CD8-positive, alpha-beta memory T cell (primary cell): ENCODE measurements around the gene MXD4. TPM values are rescaled to one million over a fixed set of nuclear protein-coding genes. Genes with fewer than 3 reads are reported as not detected.
A peak's percentile ranks its signal among the peaks of the same experiment; 100 is the strongest.

Source experiments
- CTCF ChIA-PET: fragments of 350-600 bp; sonication (Branson Sonifier 250); formaldehyde crosslinking; loops from one replicate; lab custom pipeline; 2021; ENCODE audit warnings: antibody characterized with exemption; lab: Charles Lee
- POLR2A ChIA-PET: fragments of 350-600 bp; sonication (Branson Sonifier 250); formaldehyde crosslinking; loops from one replicate; lab custom pipeline; 2021; ENCODE audit warnings: antibody characterized with exemption; lab: Charles Lee
- DNase-seq, 5 donors: peaks; one replicate each; pipeline versions ENCODE4 v3.0.0 to v3.0.0-alpha.2; 2020 to 2022; ENCODE audit warnings: mixed read lengths in 1 of 5
- H3K27ac ChIP-seq: one replicate; pipeline ENCODE4 v1.7.0; 2013; ENCODE audit warnings: low read depth, mild to moderate bottlenecking, low read length, moderate library complexity
- H3K27me3 ChIP-seq: 2 replicates; pipeline ENCODE4 v1.7.0; 2013; ENCODE audit warnings: low read length, mild to moderate bottlenecking; ENCODE audit not compliant: insufficient read depth, poor library complexity, severe bottlenecking
- H3K36me3 ChIP-seq: 2 replicates; pipeline ENCODE4 v1.7.0; 2013; ENCODE audit warnings: mild to moderate bottlenecking, low read length, moderate library complexity; ENCODE audit not compliant: insufficient read depth
- H3K4me1 ChIP-seq: 2 replicates; pipeline ENCODE4 v1.7.0; 2013; ENCODE audit warnings: mild to moderate bottlenecking, low read length, moderate library complexity; ENCODE audit not compliant: insufficient read depth
- H3K4me3 ChIP-seq: 2 replicates; pipeline ENCODE4 v1.7.0; 2013; ENCODE audit warnings: mild to moderate bottlenecking, low read length
- H3K9me3 ChIP-seq: 2 replicates; pipeline ENCODE4 v1.7.0; 2013; ENCODE audit warnings: mild to moderate bottlenecking, low read length
- H3K27ac Mint-ChIP-seq, 8 donors: one replicate each; pipeline ENCODE4 v1.8.0; 2020 to 2021; ENCODE audit warnings: mixed read lengths in 8 of 8, mild to moderate bottlenecking in 6 of 8, inconsistent platforms in 3 of 8, moderate library complexity in 3 of 8
- H3K27me3 Mint-ChIP-seq, 2 donors: one replicate each; pipeline ENCODE4 v1.8.0; 2020 to 2021; ENCODE audit warnings: mixed read lengths in 2 of 2, mild to moderate bottlenecking in 1 of 2, moderate library complexity in 1 of 2
- H3K36me3 Mint-ChIP-seq, 3 donors: one replicate each; pipeline ENCODE4 v1.8.0; 2020 to 2021; ENCODE audit warnings: mixed read lengths in 3 of 3, inconsistent platforms in 1 of 3, mild to moderate bottlenecking in 1 of 3
- H3K4me1 Mint-ChIP-seq, 3 donors: one replicate each; pipeline ENCODE4 v1.8.0; 2020 to 2021; ENCODE audit warnings: mixed read lengths in 3 of 3, inconsistent platforms in 1 of 3, mild to moderate bottlenecking in 1 of 3
- H3K4me3 Mint-ChIP-seq, 7 donors: one replicate each; pipeline ENCODE4 v1.8.0; 2020 to 2021; ENCODE audit warnings: mixed read lengths in 7 of 7, mild to moderate bottlenecking in 6 of 7, moderate library complexity in 4 of 7, inconsistent platforms in 2 of 7
- H3K9me3 Mint-ChIP-seq, 5 donors: one replicate each; pipeline ENCODE4 v1.8.0; 2020 to 2022; ENCODE audit warnings: mixed read lengths in 5 of 5, mild to moderate bottlenecking in 3 of 5, moderate library complexity in 2 of 5, inconsistent platforms in 1 of 5
- polyA plus RNA-seq: library from polyadenylated mRNA; unstranded; fragments of 300-500 nt; fragmentation: Illumina TruSeq; gene quantifications from one replicate; pipeline ENCODE4 v1.2.3, GENCODE V29; 2021
- total RNA-seq, 2 experiments: library from RNA; stranded (reverse); gene quantifications; one replicate each; pipeline ENCODE4 v1.2.3, GENCODE V29; 2021

Gene MXD4
- total and polyA plus RNA-seq, 3 experiments from 2014 or later = 10.2 to 47.2 (median 12.2) TPM

- DNase-seq = peak in 2 of 5 donors; percentile 0 to 42
- peaks cover 8 to 37% (median 12%) of the 10 kb centered on the region in 3 donors for H3K4me1 Mint-ChIP-seq
- Histone ChIP-seq H3K9me3 (no peaks in the 10 kb centered on the region), H3K4me1 (peaks cover 17% of the 10 kb centered on the region), H3K36me3 (peaks cover 3% of the 10 kb centered on the region), H3K27ac (no peak overlapping the region), H3K4me3 (no peak overlapping the region), H3K27me3 (no peaks in the 10 kb centered on the region)
- peak overlapping the region in 2 of 7 donors; percentile 52 to 72 for H3K4me3 Mint-ChIP-seq
- H3K27ac Mint-ChIP-seq = peak overlapping the region in 5 of 8 donors; percentile 40 to 70 (median 64)
- ChIA-PET CTCF (no interaction called here), POLR2A (no interaction called here)
- no peaks in the 10 kb centered on the region for H3K9me3 Mint-ChIP-seq
- H3K27me3 Mint-ChIP-seq = no peaks in the 10 kb centered on the region
- H3K36me3 Mint-ChIP-seq = peaks cover 0 to 45% (median 4%) of the 10 kb centered on the region in 3 donors
Observed at GRCh38 chr4:2257361-2258081, 4.4 kb downstream of the MXD4 start.

- Histone ChIP-seq H3K27me3 (no peaks in the 10 kb centered on the region), H3K4me1 (peaks cover 16% of the 10 kb centered on the region), H3K27ac (no peak overlapping the region), H3K4me3 (no peak overlapping the region), H3K36me3 (peaks cover 3% of the 10 kb centered on the region), H3K9me3 (no peaks in the 10 kb centered on the region)
- POLR2A ChIA-PET = no interaction called here
- peaks cover 0 to 47% (median 4%) of the 10 kb centered on the region in 3 donors for H3K36me3 Mint-ChIP-seq
- H3K27me3 Mint-ChIP-seq = no peaks in the 10 kb centered on the region
- H3K27ac Mint-ChIP-seq = peak overlapping the region in 4 of 8 donors; percentile 26 to 74 (median 70)
- peaks cover 8 to 37% (median 12%) of the 10 kb centered on the region in 3 donors for H3K4me1 Mint-ChIP-seq
- peak in 1 of 5 donors; percentile 0 for DNase-seq
- CTCF ChIA-PET = no interaction called here
- H3K4me3 Mint-ChIP-seq = peak overlapping the region in 2 of 7 donors; percentile 48 to 70
- H3K9me3 Mint-ChIP-seq = no peaks in the 10 kb centered on the region
Observed at GRCh38 chr4:2256781-2257191, 5.1 kb downstream of the MXD4 start.

GRCh38 chr4:2256156-2256731 lies 5.7 kb downstream of the MXD4 start:
- peak overlapping the region in 1 of 8 donors; percentile 69 for H3K27ac Mint-ChIP-seq
- POLR2A ChIA-PET = no interaction called here
- CTCF ChIA-PET = no interaction called here

GRCh38 chr4:2255501-2256155 lies 6.3 kb downstream of the MXD4 start:
- no peak overlapping the region for H3K4me3 ChIP-seq
- H3K36me3 ChIP-seq = peaks cover 3% of the 10 kb centered on the region
- Mint-ChIP-seq H3K27ac (peak overlapping the region in 1 of 8 donors; percentile 14), H3K9me3 (no peaks in the 10 kb centered on the region), H3K27me3 (no peaks in the 10 kb centered on the region), H3K4me3 (peak overlapping the region in 1 of 7 donors; percentile 27), H3K4me1 (peaks cover 8 to 37% (median 12%) of the 10 kb centered on the region in 3 donors), H3K36me3 (peaks cover 0 to 56% (median 4%) of the 10 kb centered on the region in 3 donors)
- ChIA-PET CTCF (no interaction called here), POLR2A (no interaction called here)
- H3K9me3 ChIP-seq = no peaks in the 10 kb centered on the region
- H3K27me3 ChIP-seq = no peaks in the 10 kb centered on the region
- no peak overlapping the region for H3K27ac ChIP-seq
- peaks cover 13% of the 10 kb centered on the region for H3K4me1 ChIP-seq
- DNase-seq = peak in 2 of 5 donors; percentile 1 to 40

More at GRCh38 chr4:2256156-2256731, 5.7 kb downstream of the MXD4 start:
- no peaks in the 10 kb centered on the region for H3K27me3 ChIP-seq
- Mint-ChIP-seq H3K4me3 (no peak overlapping the region), H3K9me3 (no peaks in the 10 kb centered on the region), H3K4me1 (peaks cover 8 to 37% (median 12%) of the 10 kb centered on the region in 3 donors), H3K36me3 (peaks cover 0 to 53% (median 4%) of the 10 kb centered on the region in 3 donors), H3K27me3 (no peaks in the 10 kb centered on the region)
- no peak overlapping the region for H3K27ac ChIP-seq
- no peaks in the 10 kb centered on the region for H3K9me3 ChIP-seq
- peaks cover 16% of the 10 kb centered on the region for H3K4me1 ChIP-seq
- no peak overlapping the region for H3K4me3 ChIP-seq
- peak in 1 of 5 donors; percentile 45 for DNase-seq
- H3K36me3 ChIP-seq = peaks cover 3% of the 10 kb centered on the region

DNA sequence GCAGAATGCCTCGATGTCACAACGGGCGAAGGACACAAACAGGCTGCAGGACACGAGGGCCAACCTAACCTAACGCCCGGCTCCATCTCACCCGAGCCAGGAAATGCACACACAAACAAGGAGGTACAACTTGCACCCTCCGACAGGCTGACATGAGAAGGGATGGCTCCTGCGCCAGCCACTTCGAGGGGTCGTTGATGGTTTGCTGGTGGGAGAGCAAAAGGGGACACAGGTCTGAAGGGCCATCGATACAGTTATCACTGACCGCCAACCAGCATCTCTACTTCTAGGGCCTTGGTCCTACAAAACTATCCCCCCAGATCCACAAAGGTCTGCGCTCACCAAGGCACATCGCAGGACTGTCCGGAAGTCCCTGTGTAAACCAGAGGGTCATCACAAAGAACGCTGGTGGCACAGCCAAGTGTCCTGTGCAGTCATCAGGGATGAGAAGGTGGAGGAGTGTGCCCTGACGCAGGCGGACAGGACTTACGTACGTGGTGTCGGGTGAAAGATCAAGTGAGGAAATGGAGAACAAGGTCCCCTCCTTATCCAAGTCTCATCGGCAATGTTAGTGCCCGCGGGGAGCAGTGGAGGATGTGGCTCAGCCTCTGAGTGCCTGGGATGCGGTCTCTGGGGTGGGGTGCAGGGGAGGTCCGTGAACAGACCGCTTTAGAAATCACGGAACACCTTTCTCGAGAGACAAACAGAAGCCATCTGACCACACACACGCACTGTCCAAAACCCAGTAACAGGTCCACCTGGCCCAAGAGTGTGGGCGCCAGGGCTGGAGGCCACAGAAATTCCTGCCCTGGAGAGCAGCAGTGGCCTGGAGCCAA lies 7.0 kb downstream of the MXD4 start:
- peak in 3 of 5 donors; percentile 0 to 33 (median 0) for DNase-seq
- Histone ChIP-seq H3K27ac (no peak overlapping the region), H3K4me1 (peaks cover 6% of the 10 kb centered on the region), H3K4me3 (no peak overlapping the region), H3K27me3 (no peaks in the 10 kb centered on the region), H3K36me3 (peaks cover 3% of the 10 kb centered on the region), H3K9me3 (no peaks in the 10 kb centered on the region)
- CTCF ChIA-PET = interaction anchor here (1.0 kb wide), 1 partner anchor 9 kb away, joined by 3 read pairs; no protein-coding TSS in a partner anchor
- Mint-ChIP-seq H3K36me3 (peaks cover 0 to 58% (median 4%) of the 10 kb centered on the region in 3 donors), H3K4me3 (peak overlapping the region in 1 of 7 donors; percentile 52), H3K27me3 (no peaks in the 10 kb centered on the region), H3K9me3 (no peaks in the 10 kb centered on the region), H3K27ac (peak overlapping the region in 5 of 8 donors; percentile 11 to 77 (median 35)), H3K4me1 (peaks cover 6 to 31% (median 12%) of the 10 kb centered on the region in 3 donors)
- POLR2A ChIA-PET = no interaction called here

DNA sequence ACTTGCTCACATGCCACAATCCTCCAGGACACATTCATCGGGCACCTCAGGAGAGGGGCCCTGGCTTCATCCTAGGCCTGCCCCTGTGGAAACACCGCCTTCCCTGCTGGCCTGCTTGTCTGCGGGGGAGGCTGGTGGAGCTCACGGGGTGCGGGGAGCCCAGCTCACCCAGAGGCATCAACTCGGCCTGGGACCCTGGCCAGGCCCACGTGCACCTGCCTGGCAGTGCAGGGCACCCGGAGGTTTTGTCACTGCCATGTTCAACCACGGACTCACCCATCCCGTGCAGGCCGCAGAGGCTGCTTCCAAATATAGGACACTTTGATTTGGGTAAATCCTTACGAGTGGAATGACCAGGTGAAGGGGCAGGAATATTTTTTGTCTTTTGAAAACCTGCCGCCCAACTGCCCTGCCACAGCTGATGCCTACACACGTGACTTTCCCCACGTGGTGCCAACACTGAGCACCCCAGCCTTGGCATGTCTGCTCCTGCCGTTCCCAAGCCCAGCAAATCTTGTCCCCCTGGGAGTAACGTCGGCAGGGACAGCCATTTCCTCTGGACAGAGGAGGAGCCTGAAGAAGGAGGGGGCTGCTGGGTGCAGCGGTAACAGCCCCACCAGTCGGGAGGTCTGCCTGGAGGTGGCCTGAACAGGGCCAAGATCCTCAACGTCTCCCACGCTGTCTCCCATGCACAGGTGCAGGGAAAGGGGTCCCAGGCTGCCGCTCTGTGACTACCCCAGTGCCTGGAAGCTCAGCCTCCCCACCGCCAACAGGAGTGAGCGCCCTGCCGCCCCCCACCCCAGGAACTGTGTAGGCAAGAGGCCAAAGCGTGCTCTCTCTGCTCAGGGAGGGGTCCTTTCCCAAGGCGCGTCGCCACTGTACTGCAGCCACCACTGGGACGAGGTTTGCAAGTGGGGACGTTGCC lies 8.5 kb downstream of the MXD4 start:
- Histone ChIP-seq H3K4me3 (no peak overlapping the region), H3K27me3 (no peaks in the 10 kb centered on the region), H3K27ac (no peak overlapping the region), H3K4me1 (no peaks in the 10 kb centered on the region), H3K9me3 (no peaks in the 10 kb centered on the region), H3K36me3 (peaks cover 3% of the 10 kb centered on the region)
- H3K9me3 Mint-ChIP-seq = no peaks in the 10 kb centered on the region
- POLR2A ChIA-PET = interaction anchor here (0.7 kb wide), 1 partner anchor 159 kb away, joined by 3 read pairs; no protein-coding TSS in a partner anchor
- H3K4me3 Mint-ChIP-seq = no peak overlapping the region
- no peaks in the 10 kb centered on the region for H3K27me3 Mint-ChIP-seq
- CTCF ChIA-PET = no interaction called here
- peaks cover 6 to 25% (median 12%) of the 10 kb centered on the region in 3 donors for H3K4me1 Mint-ChIP-seq
- peak overlapping the region in 3 of 8 donors; percentile 7 to 77 (median 63) for H3K27ac Mint-ChIP-seq
- peaks cover 0 to 71% (median 4%) of the 10 kb centered on the region in 3 donors for H3K36me3 Mint-ChIP-seq
- DNase-seq = peak in 2 of 5 donors; percentile 0 to 1
